Measurements from ENCODE around the gene RBM4. TPM values are rescaled to one million over a fixed set of nuclear protein-coding genes. Genes with fewer than 3 reads are reported as not detected.

Gene RBM4
- total and polyA plus RNA-seq, 2 donors from 2014 or later = 125 to 168 TPM

GRCh38 chr11:66593303-66593635, 45.2 kb upstream of the RBM4 start:
- DNase-seq (no peak), FAIRE-seq (no peak)
- intact Hi-C loops (cut with DNase I) = no loop called here
- Histone ChIP-seq H3K36me3 (ENCODE audit: control insufficient read depth in 2 of 3, insufficient read depth in 3 of 3, low read length in 3 of 3) (no peaks in the 10 kb centered on the region), H3K4me3 (ENCODE audit: low read length in 3 of 3) (peak overlapping the region; percentile 68 to 90 (median 70)), H3K9ac (ENCODE audit: low read length in 3 of 3) (peak overlapping the region; percentile 30 to 90 (median 81)), H3K4me1 (ENCODE audit: control insufficient read depth in 2 of 3, insufficient read depth in 2 of 3, low read depth in 1 of 3, low read length in 3 of 3) (peaks cover 0 to 24% (median 20%) of the 10 kb centered on the region in 3 donors), H3K27ac (ENCODE audit: low read depth in 2 of 2, low read length in 2 of 2) (peak overlapping the region; percentile 45 to 81), H3K9me3 (ENCODE audit: control insufficient read depth in 2 of 3, insufficient read depth in 1 of 3, low read length in 3 of 3) (no peaks in the 10 kb centered on the region), H3K27me3 (ENCODE audit: control insufficient read depth, insufficient read depth, low read length) (no peaks in the 10 kb centered on the region)
- no peak for TF ChIP-seq CTCF (IDR thresholded peaks at IDR 0.05; ENCODE audit: borderline replicate concordance, extremely low read depth, insufficient read depth)

- intact Hi-C loops (cut with DNase I) = no loop called here
- no peak for DNase-seq
- H3K4me3 ChIP-seq (ENCODE audit: low read length in 3 of 3) = peak overlapping the region; percentile 68 to 90 (median 70)
- no peak overlapping the region for H3K27ac ChIP-seq (ENCODE audit: low read depth in 2 of 2, low read length in 2 of 2)
- no peaks in the 10 kb centered on the region for H3K9me3 ChIP-seq (ENCODE audit: control insufficient read depth in 2 of 3, insufficient read depth in 1 of 3, low read length in 3 of 3)
- peaks cover 0 to 24% (median 20%) of the 10 kb centered on the region in 3 donors for H3K4me1 ChIP-seq (ENCODE audit: control insufficient read depth in 2 of 3, insufficient read depth in 2 of 3, low read depth in 1 of 3, low read length in 3 of 3)
- H3K9ac ChIP-seq (ENCODE audit: low read length in 3 of 3) = peak overlapping the region; percentile 30 to 90 (median 81)
- no peak for TF ChIP-seq CTCF (IDR thresholded peaks at IDR 0.05; ENCODE audit: borderline replicate concordance, extremely low read depth, insufficient read depth)
- H3K36me3 ChIP-seq (ENCODE audit: control insufficient read depth in 2 of 3, insufficient read depth in 3 of 3, low read length in 3 of 3) = no peaks in the 10 kb centered on the region
- no peak for FAIRE-seq
- no peaks in the 10 kb centered on the region for H3K27me3 ChIP-seq (ENCODE audit: control insufficient read depth, insufficient read depth, low read length)
These were observed 44.9 kb upstream of the RBM4 start for GRCh38 chr11:66593650-66594049.

- H3K27ac ChIP-seq (ENCODE audit: low read depth in 2 of 2, low read length in 2 of 2) = no peak overlapping the region
- intact Hi-C loops (cut with DNase I) = no loop called here
- H3K36me3 ChIP-seq (ENCODE audit: control insufficient read depth in 2 of 3, insufficient read depth in 3 of 3, low read length in 3 of 3) = peaks cover 0 to 10% (median 9%) of the 10 kb centered on the region in 3 donors
- H3K4me1 ChIP-seq (ENCODE audit: control insufficient read depth in 2 of 3, insufficient read depth in 2 of 3, low read depth in 1 of 3, low read length in 3 of 3) = peaks cover 0 to 24% (median 20%) of the 10 kb centered on the region in 3 donors
- no peak overlapping the region for H3K4me3 ChIP-seq (ENCODE audit: low read length in 3 of 3)
- no peaks in the 10 kb centered on the region for H3K9me3 ChIP-seq (ENCODE audit: control insufficient read depth in 2 of 3, insufficient read depth in 1 of 3, low read length in 3 of 3)
- DNase-seq (peak in 3 of 5 donors; percentile 36 to 90 (median 48)), FAIRE-seq (no peak)
- peak overlapping the region in 1 of 3 donors; percentile 65 for H3K9ac ChIP-seq (ENCODE audit: low read length in 3 of 3)
- no peaks in the 10 kb centered on the region for H3K27me3 ChIP-seq (ENCODE audit: control insufficient read depth, insufficient read depth, low read length)
- TF ChIP-seq CTCF (IDR thresholded peaks at IDR 0.05; ENCODE audit: borderline replicate concordance, extremely low read depth, insufficient read depth) = no peak
These were observed 43.1 kb upstream of the RBM4 start for GRCh38 chr11:66595245-66595904.

Measured in kidney (tissue), 14 donors.